Measurements from ENCODE around the gene ZNF618.

DNA sequence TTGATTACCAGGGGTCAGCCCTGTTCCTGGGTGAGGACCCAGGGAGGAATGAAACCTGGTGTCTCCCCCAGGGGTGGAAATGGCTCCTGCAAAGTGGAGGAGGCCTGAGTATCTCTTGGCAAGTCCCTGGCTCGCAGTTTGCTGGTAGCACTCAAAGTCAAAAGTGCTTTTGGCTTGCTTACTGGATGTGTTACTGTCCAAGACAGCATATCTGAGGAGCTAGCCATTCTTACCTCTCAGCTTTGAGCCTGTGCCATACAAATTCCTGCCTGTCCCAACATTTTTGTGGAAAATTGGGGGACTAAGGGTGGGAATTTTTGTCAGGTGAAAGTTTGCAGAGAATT, 9.9 kb downstream of the ZNF618 start:
- TF ChIP-seq POLR2AphosphoS5 (IDR thresholded peaks at IDR 0.05) (no peak), POLR2A (IDR thresholded peaks at IDR 0.05) (no peak)
